Body of pancreas (tissue), 4 donors: ENCODE results near the gene CTPS2.

Source experiments
- CTCF ChIP-seq, 7 experiments: fragments of 450-650 bp in 4 of 7; fragments of 200-600 bp in 3 of 7; sonication (generic) in 3 of 7; IDR thresholded peaks; one replicate each; pipeline ENCODE4 v1.5.1; 2016 to 2019; ENCODE audit warnings: antibody characterized with exemption in 7 of 7
- POLR2A ChIP-seq, 3 donors: fragments of 450-650 bp; IDR thresholded peaks; one replicate each; pipeline ENCODE4 v1.6.1; 2016; ENCODE audit warnings: antibody characterized with exemption in 3 of 3, mild to moderate bottlenecking in 2 of 3

GRCh38 chrX:16683007-16683664 is 29.3 kb downstream of the CTPS2 start:
- TF ChIP-seq CTCF (IDR thresholded peaks at IDR 0.05) (no peak), POLR2A (IDR thresholded peaks at IDR 0.05) (no peak)
